PC-3 (cell line): ENCODE data around the gene FUT7. TPM values are rescaled to one million over a fixed set of nuclear protein-coding genes. Genes with fewer than 3 reads are reported as not detected.
A peak's percentile ranks its signal among the peaks of the same experiment; 100 is the strongest.

Experiments used
- ATAC-seq: fragments of 200-7000 bp; cut with Tn5 transposase; 2 replicates; pipeline ENCODE4 v1.9.1; 2020; ENCODE audit warnings: mild to moderate bottlenecking, moderate library complexity
- BruUV-seq: library from RNA; stranded (reverse); fragments of 400-500 nt; replicated peaks from 2 replicates; lab custom pipeline; 2021; lab: Mats Ljungman, UMichigan
- CTCF ChIA-PET: fragments of 300-600 bp; sonication (Branson Sonifier 250); formaldehyde crosslinking; loops from one replicate; lab custom pipeline; 2022; ENCODE audit warnings: antibody characterized with exemption; lab: Charles Lee
- POLR2A ChIA-PET: fragments of 300-600 bp; sonication (Branson Sonifier 250); formaldehyde crosslinking; loops from one replicate; lab custom pipeline; 2022; ENCODE audit warnings: antibody characterized with exemption; ENCODE audit not compliant: unreplicated experiment; lab: Charles Lee
- DNase-seq: peaks from one replicate; pipeline ENCODE4 v3.0.0-alpha.2; 2015
- H2AFZ ChIP-seq: fragments of 300-600 bp; sonication (generic); 2 replicates; pipeline ENCODE4 v1.6.0; 2016; ENCODE audit warnings: antibody characterized with exemption, low read length
- H3F3A ChIP-seq: fragments of 300-600 bp; sonication (generic); one replicate; pipeline ENCODE4 v1.6.0; 2017; ENCODE audit warnings: antibody characterized with exemption, low read length, control low read depth, mild to moderate bottlenecking; ENCODE audit not compliant: unreplicated experiment
- H3K27ac ChIP-seq: fragments of 300-600 bp; sonication (generic); 2 replicates; pipeline ENCODE4 v1.5.1; 2016; ENCODE audit warnings: mild to moderate bottlenecking, low read length
- H3K27me3 ChIP-seq: fragments of 300-600 bp; sonication (generic); 2 replicates; pipeline ENCODE4 v1.6.1; 2016; ENCODE audit warnings: low read length, mixed read lengths
- H3K36me3 ChIP-seq: fragments of 300-600 bp; sonication (generic); 2 replicates; pipeline ENCODE4 v1.6.1; 2016; ENCODE audit warnings: low read depth, mixed run types, low read length, mixed read lengths
- H3K4me1 ChIP-seq: fragments of 300-600 bp; sonication (generic); 2 replicates; pipeline ENCODE4 v1.5.1; 2016; ENCODE audit warnings: low read length; ENCODE audit not compliant: insufficient read depth
- H3K4me2 ChIP-seq: fragments of 300-600 bp; sonication (generic); 2 replicates; pipeline ENCODE4 v1.6.0; 2016; ENCODE audit warnings: low read length
- H3K4me3 ChIP-seq: fragments of 300-600 bp; sonication (generic); 2 replicates; pipeline ENCODE4 v1.5.1; 2016; ENCODE audit warnings: mild to moderate bottlenecking, low read length, mixed read lengths
- H3K79me2 ChIP-seq: fragments of 300-600 bp; sonication (generic); 2 replicates; pipeline ENCODE4 v1.6.1; 2017; ENCODE audit warnings: low read length, mixed read lengths
- H3K9ac ChIP-seq: fragments of 300-600 bp; sonication (generic); 2 replicates; pipeline ENCODE4 v1.6.0; 2016; ENCODE audit warnings: mild to moderate bottlenecking, low read length
- H3K9me2 ChIP-seq: fragments of 300-600 bp; sonication (generic); replicated peaks from 2 replicates; pipeline ENCODE4 v1.6.1; 2016; ENCODE audit warnings: mixed run types, low read length, mixed read lengths
- H3K9me3 ChIP-seq: fragments of 300-600 bp; sonication (generic); 2 replicates; pipeline ENCODE4 v1.6.1; 2016; ENCODE audit warnings: low read length, mixed read lengths
- H4K20me1 ChIP-seq: fragments of 300-600 bp; sonication (generic); 2 replicates; pipeline ENCODE4 v1.6.1; 2016; ENCODE audit warnings: low read length, mixed read lengths
- CTCF ChIP-seq: fragments of 300-600 bp; sonication (generic); conservative IDR thresholded peaks from 2 replicates; pipeline ENCODE4 v1.5.1; 2017; ENCODE audit warnings: antibody characterized with exemption, low read depth, mild to moderate bottlenecking, low read length
- EZH2 ChIP-seq: fragments of 300-600 bp; sonication (generic); IDR thresholded peaks from one replicate; pipeline ENCODE4 v1.6.1; 2017; ENCODE audit warnings: antibody characterized with exemption, mild to moderate bottlenecking, low read length; ENCODE audit not compliant: unreplicated experiment
- EZH2phosphoT487 ChIP-seq: fragments of 300-600 bp; sonication (generic); IDR thresholded peaks from 2 replicates; pipeline ENCODE4 v1.6.1; 2018; ENCODE audit warnings: mild to moderate bottlenecking, antibody characterized with exemption, low read length, borderline replicate concordance
- intact Hi-C: fragments of 100-400 bp; cut with micrococcal nuclease; formaldehyde crosslinking; loops from 2 replicates; pipeline ENCODE4 v1.9.0; 2023
- total RNA-seq: library from RNA; depleted of rRNA; stranded (reverse); fragments of >200 nt; gene quantifications from 2 replicates; pipeline ENCODE4 v1.2.3, GENCODE V29; 2014

Gene FUT7
- total RNA-seq, 1 experiment from 2014 or later: not detected

GRCh38 chr9:137044037-137044436, 12.1 kb upstream of the FUT7 start:
- no peaks in the 10 kb centered on the region for H3F3A ChIP-seq
- H2AFZ ChIP-seq: no peak overlapping the region
- peaks cover 9% of the 10 kb centered on the region; the same call in 1 of the 2 replicates for H3K4me1 ChIP-seq
- no peak for TF ChIP-seq CTCF
- H3K79me2 ChIP-seq: peaks cover 24% of the 10 kb centered on the region
- ATAC-seq: no peak
- no peaks in the 10 kb centered on the region for H3K9me2 ChIP-seq
- no peak overlapping the region for H3K9ac ChIP-seq
- no peaks in the 10 kb centered on the region for H3K36me3 ChIP-seq
- H3K4me3 ChIP-seq: peak overlapping the region; percentile 76; the same call in 1 of the 2 replicates
- TSS peak; percentile 29 for BruUV-seq
- peak overlapping the region; percentile 95 for H3K4me2 ChIP-seq
- DNase-seq: no peak
- ChIA-PET POLR2A (no interaction called here), CTCF (interaction anchor here (1.3 kb wide), 1 partner anchor 14 kb away, joined by 4 read pairs; no protein-coding TSS in a partner anchor)
- no peaks in the 10 kb centered on the region for H3K9me3 ChIP-seq
- H3K27me3 ChIP-seq: no peaks in the 10 kb centered on the region
- no peak overlapping the region for H3K27ac ChIP-seq
- H4K20me1 ChIP-seq: peaks cover 7% of the 10 kb centered on the region; the same call in 1 of the 2 replicates
- intact Hi-C loops: no loop called here

GRCh38 chr9:137042751-137043727, 11.2 kb upstream of the FUT7 start:
- Histone ChIP-seq H3K4me1 (peaks cover 9% of the 10 kb centered on the region; the same call in 1 of the 2 replicates), H3K9me2 (no peaks in the 10 kb centered on the region), H4K20me1 (peaks cover 7% of the 10 kb centered on the region; the same call in 1 of the 2 replicates), H3F3A (no peaks in the 10 kb centered on the region), H3K27me3 (no peaks in the 10 kb centered on the region), H3K4me3 (no peak overlapping the region), H3K27ac (no peak overlapping the region), H3K4me2 (no peak overlapping the region), H3K79me2 (peaks cover 24% of the 10 kb centered on the region), H2AFZ (no peak overlapping the region), H3K9me3 (no peaks in the 10 kb centered on the region), H3K9ac (no peak overlapping the region), H3K36me3 (no peaks in the 10 kb centered on the region)
- intact Hi-C loops: no loop called here
- ChIA-PET POLR2A (no interaction called here), CTCF (no interaction called here)
- ATAC-seq: no peak
- TF ChIP-seq EZH2: no peak
- TF ChIP-seq EZH2phosphoT487: no peak
- no peak for TF ChIP-seq CTCF
- BruUV-seq: no TSS peak
- no peak for DNase-seq

- POLR2A ChIA-PET: no interaction called here
Observed at GRCh38 chr9:137041124-137041523, 9.2 kb upstream of the FUT7 start.

More at GRCh38 chr9:137041124-137041523, 9.2 kb upstream of the FUT7 start:
- no peak overlapping the region for H3K4me3 ChIP-seq
- H3K79me2 ChIP-seq: peaks cover 24% of the 10 kb centered on the region
- no TSS peak for BruUV-seq
- no peaks in the 10 kb centered on the region for H3F3A ChIP-seq
- CTCF ChIA-PET: no interaction called here
- peaks cover 7% of the 10 kb centered on the region; the same call in 1 of the 2 replicates for H4K20me1 ChIP-seq
- no peak overlapping the region for H3K9ac ChIP-seq
- H3K36me3 ChIP-seq: no peaks in the 10 kb centered on the region
- no peaks in the 10 kb centered on the region for H3K9me2 ChIP-seq
- ATAC-seq: no peak
- H3K27ac ChIP-seq: no peak overlapping the region
- peaks cover 9% of the 10 kb centered on the region; the same call in 1 of the 2 replicates for H3K4me1 ChIP-seq
- H3K9me3 ChIP-seq: no peaks in the 10 kb centered on the region
- intact Hi-C loops: no loop called here
- H2AFZ ChIP-seq: no peak overlapping the region
- H3K4me2 ChIP-seq: no peak overlapping the region
- TF ChIP-seq EZH2phosphoT487 (no peak), EZH2 (no peak), CTCF (no peak)
- H3K27me3 ChIP-seq: no peaks in the 10 kb centered on the region
- no peak for DNase-seq
